ENCODE results near the gene RNF214. TPM values are rescaled to one million over a fixed set of nuclear protein-coding genes. Genes with fewer than 3 reads are reported as not detected.

Gene RNF214
- polyA plus RNA-seq, 1 donor (not counting 4 experiments of a cell fraction or from before 2014, with no cell fraction given) = 11.8 TPM

DNA sequence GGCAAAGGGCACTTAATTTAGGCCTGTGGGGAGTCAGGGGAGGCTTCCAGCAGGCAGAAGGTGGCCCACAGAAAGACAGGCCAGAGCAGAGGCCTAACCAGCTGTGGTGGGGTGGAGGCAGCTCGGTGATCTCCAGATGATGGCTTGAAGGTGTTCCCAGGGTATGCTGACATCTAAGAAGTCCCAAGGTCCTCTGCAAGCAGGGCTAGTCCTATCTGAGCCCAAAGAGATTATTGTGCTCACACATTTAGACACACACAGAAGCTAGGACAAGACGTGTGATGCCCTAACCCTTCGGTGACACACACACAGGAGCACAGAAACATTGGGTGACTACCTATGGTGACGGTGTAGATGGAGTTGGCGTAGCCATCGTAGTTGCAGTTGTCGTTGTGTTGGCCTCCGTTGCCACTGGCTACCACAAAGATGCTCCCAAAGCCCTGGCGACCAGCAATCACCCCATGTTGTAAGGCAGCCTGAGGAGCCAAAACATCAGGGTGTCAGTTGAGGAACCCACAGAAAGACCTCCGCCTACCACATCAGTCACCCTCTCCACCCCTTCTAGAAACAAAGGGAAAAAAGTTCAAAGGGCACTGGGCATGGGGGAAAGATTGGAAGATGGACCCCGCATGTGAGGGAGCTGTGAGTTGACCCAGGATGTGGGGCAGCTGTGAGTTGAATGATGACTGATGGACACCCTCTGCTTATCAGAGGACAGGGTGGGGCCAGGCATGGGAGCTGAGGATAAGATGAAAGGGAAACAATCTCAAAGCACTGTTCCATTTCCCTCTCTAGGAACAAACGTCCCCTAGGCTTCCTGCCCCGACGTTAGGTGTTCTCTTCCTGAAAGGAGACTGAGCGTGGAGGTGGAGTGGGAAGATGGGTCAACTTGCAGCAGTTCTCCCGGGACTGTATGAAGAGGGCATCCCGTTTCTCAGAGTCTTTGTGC lies 8.5 kb upstream of the RNF214 start:
- peaks cover 2% of the 10 kb centered on the region for H3K9me1 ChIP-seq (ENCODE audit: control insufficient read depth, extremely low read depth, insufficient read depth, low read length)
- no peak overlapping the region for H3K4me3 ChIP-seq (ENCODE audit: control insufficient read depth in 2 of 3, extremely low read depth in 1 of 3, insufficient read depth in 2 of 3, low read depth in 1 of 3, low read length in 3 of 3)
- no peak for TF ChIP-seq EZH2 (IDR thresholded peaks at IDR 0.05; ENCODE audit: low read length)
- TF ChIP-seq, protein P1, sequence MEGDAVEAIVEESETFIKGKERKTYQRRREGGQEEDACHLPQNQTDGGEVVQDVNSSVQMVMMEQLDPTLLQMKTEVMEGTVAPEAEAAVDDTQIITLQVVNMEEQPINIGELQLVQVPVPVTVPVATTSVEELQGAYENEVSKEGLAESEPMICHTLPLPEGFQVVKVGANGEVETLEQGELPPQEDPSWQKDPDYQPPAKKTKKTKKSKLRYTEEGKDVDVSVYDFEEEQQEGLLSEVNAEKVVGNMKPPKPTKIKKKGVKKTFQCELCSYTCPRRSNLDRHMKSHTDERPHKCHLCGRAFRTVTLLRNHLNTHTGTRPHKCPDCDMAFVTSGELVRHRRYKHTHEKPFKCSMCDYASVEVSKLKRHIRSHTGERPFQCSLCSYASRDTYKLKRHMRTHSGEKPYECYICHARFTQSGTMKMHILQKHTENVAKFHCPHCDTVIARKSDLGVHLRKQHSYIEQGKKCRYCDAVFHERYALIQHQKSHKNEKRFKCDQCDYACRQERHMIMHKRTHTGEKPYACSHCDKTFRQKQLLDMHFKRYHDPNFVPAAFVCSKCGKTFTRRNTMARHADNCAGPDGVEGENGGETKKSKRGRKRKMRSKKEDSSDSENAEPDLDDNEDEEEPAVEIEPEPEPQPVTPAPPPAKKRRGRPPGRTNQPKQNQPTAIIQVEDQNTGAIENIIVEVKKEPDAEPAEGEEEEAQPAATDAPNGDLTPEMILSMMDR (optimal IDR thresholded peaks at IDR 0.05 in 1 of 3, IDR thresholded peaks at IDR 0.05 in 1 of 3, conservative IDR thresholded peaks at IDR 0.05 in 1 of 3; ENCODE audit: extremely low read depth in 1 of 3, insufficient read depth in 2 of 3, low read length in 3 of 3) = no peak
- H2AFZ ChIP-seq (ENCODE audit: control insufficient read depth, low read length) = no peak overlapping the region
- H3K9ac ChIP-seq (ENCODE audit: control insufficient read depth, extremely low read depth, insufficient read depth, low read length) = no peak overlapping the region
- H3K9me3 ChIP-seq (ENCODE audit: control insufficient read depth, low read depth, low read length) = no peaks in the 10 kb centered on the region
- no peaks in the 10 kb centered on the region for H3K4me1 ChIP-seq (ENCODE audit: control insufficient read depth, extremely low read depth, insufficient read depth, low read length)
- H3K79me2 ChIP-seq (ENCODE audit: control insufficient read depth, insufficient read depth, low read length) = no peaks in the 10 kb centered on the region
- no peak for DNase-seq (ENCODE audit: low read depth, low spot score)
- H3K4me2 ChIP-seq (ENCODE audit: control insufficient read depth, extremely low read depth, insufficient read depth, low read depth, low read length) = no peak overlapping the region
- FAIRE-seq = no peak
- H4K20me1 ChIP-seq (ENCODE audit: control insufficient read depth, extremely low read depth, insufficient read depth, low read length) = no peaks in the 10 kb centered on the region
- H3K27ac ChIP-seq (ENCODE audit: control insufficient read depth, insufficient read depth, low read length) = no peak overlapping the region
- H3K27me3 ChIP-seq (ENCODE audit: control insufficient read depth, extremely low read depth, insufficient read depth, low read length) = no peaks in the 10 kb centered on the region
- H3K36me3 ChIP-seq (ENCODE audit: control insufficient read depth in 2 of 2, extremely low read depth in 1 of 2, insufficient read depth in 2 of 2, low read length in 2 of 2) = peaks cover 52 to 53% of the 10 kb centered on the region in 2 experiments
- dilution Hi-C loops (cut with MboI; ENCODE audit: extremely low pct_ligation_motif_present, low sequenced_read_pairs) = no loop called here

GRCh38 chr11:117225553-117226170 lies 6.8 kb upstream of the RNF214 start:
- H3K9ac ChIP-seq (ENCODE audit: control insufficient read depth, extremely low read depth, insufficient read depth, low read length) = no peak overlapping the region
- H3K79me2 ChIP-seq (ENCODE audit: control insufficient read depth, insufficient read depth, low read length) = peaks cover 15% of the 10 kb centered on the region
- H3K9me1 ChIP-seq (ENCODE audit: control insufficient read depth, extremely low read depth, insufficient read depth, low read length) = peaks cover 2% of the 10 kb centered on the region
- peaks cover 5% of the 10 kb centered on the region for H3K4me1 ChIP-seq (ENCODE audit: control insufficient read depth, extremely low read depth, insufficient read depth, low read length)
- H4K20me1 ChIP-seq (ENCODE audit: control insufficient read depth, extremely low read depth, insufficient read depth, low read length) = no peaks in the 10 kb centered on the region
- H3K4me2 ChIP-seq (ENCODE audit: control insufficient read depth, extremely low read depth, insufficient read depth, low read depth, low read length) = no peak overlapping the region
- no peak overlapping the region for H2AFZ ChIP-seq (ENCODE audit: control insufficient read depth, low read length)
- H3K9me3 ChIP-seq (ENCODE audit: control insufficient read depth, low read depth, low read length) = no peaks in the 10 kb centered on the region
- H3K4me3 ChIP-seq (ENCODE audit: control insufficient read depth in 2 of 3, extremely low read depth in 1 of 3, insufficient read depth in 2 of 3, low read depth in 1 of 3, low read length in 3 of 3) = no peak overlapping the region
- FAIRE-seq (no peak), DNase-seq (ENCODE audit: low read depth, low spot score) (no peak)
- peaks cover 47 to 55% of the 10 kb centered on the region in 2 experiments for H3K36me3 ChIP-seq (ENCODE audit: control insufficient read depth in 2 of 2, extremely low read depth in 1 of 2, insufficient read depth in 2 of 2, low read length in 2 of 2)
- no peaks in the 10 kb centered on the region for H3K27me3 ChIP-seq (ENCODE audit: control insufficient read depth, extremely low read depth, insufficient read depth, low read length)
- TF ChIP-seq, protein P1 (optimal IDR thresholded peaks at IDR 0.05 in 1 of 3, IDR thresholded peaks at IDR 0.05 in 1 of 3, conservative IDR thresholded peaks at IDR 0.05 in 1 of 3; ENCODE audit: extremely low read depth in 1 of 3, insufficient read depth in 2 of 3, low read length in 3 of 3) = no peak
- TF ChIP-seq EZH2 (IDR thresholded peaks at IDR 0.05; ENCODE audit: low read length) = no peak
- H3K27ac ChIP-seq (ENCODE audit: control insufficient read depth, insufficient read depth, low read length) = no peak overlapping the region
- dilution Hi-C loops (cut with MboI; ENCODE audit: extremely low pct_ligation_motif_present, low sequenced_read_pairs) = no loop called here

Measured in keratinocyte (primary cell).